Anterior cingulate cortex (tissue), 58 donors: ENCODE data around the gene GPR4.

ENCODE experiments used
- DNase-seq, 58 donors: peaks; one replicate each; lab custom pipeline; 2025; lab: John Stamatoyannopoulos, UW

Gene GPR4

GRCh38 chr19:45591004-45591637, 10.9 kb downstream of the GPR4 start:
- DNase-seq, result peak in 7 of 58 donors; percentile 3 to 15 (median 7)

GRCh38 chr19:45590300-45591003, 11.6 kb downstream of the GPR4 start:
- no peak for DNase-seq

GRCh38 chr19:45589768-45590167, 12.2 kb downstream of the GPR4 start:
- no peak for DNase-seq

- no peak for DNase-seq
These were observed 14.1 kb downstream of the GPR4 start for GRCh38 chr19:45587873-45588272.

- no peak for DNase-seq
These were observed 16.8 kb downstream of the GPR4 start for GRCh38 chr19:45585158-45585577.

- DNase-seq, result peak; percentile 95 to 100 (median 99)
These were observed 17.5 kb downstream of the GPR4 start, which contains the start of gene OPA3 for GRCh38 chr19:45584332-45585157. TSS of gene OPA3 (minus strand) at chr19:45584802. CDS start at chr19:45584764, 38 bp downstream.

- DNase-seq, result peak in 1 of 58 donors; percentile 3
These were observed 20.4 kb downstream of the GPR4 start for GRCh38 chr19:45581576-45581975.

GRCh38 chr19:45578861-45579260, 23.2 kb downstream of the GPR4 start:
- DNase-seq, result peak in 1 of 58 donors; percentile 12

- DNase-seq, result peak in 1 of 58 donors; percentile 13
These were observed 24.7 kb downstream of the GPR4 start for GRCh38 chr19:45577111-45577905.

- no peak for DNase-seq
These were observed 25.3 kb downstream of the GPR4 start for GRCh38 chr19:45576682-45577081.

GRCh38 chr19:45575216-45575615, 26.8 kb downstream of the GPR4 start:
- no peak for DNase-seq

- DNase-seq, result no peak
These were observed 27.5 kb downstream of the GPR4 start for GRCh38 chr19:45574526-45574925.

- DNase-seq, result no peak
These were observed 30.4 kb downstream of the GPR4 start for GRCh38 chr19:45571457-45572220.

GRCh38 chr19:45569619-45570421, 32.2 kb downstream of the GPR4 start:
- DNase-seq, result peak in 25 of 58 donors; percentile 2 to 48 (median 12)

- DNase-seq, result no peak
These were observed 33.3 kb downstream of the GPR4 start for GRCh38 chr19:45568732-45569131.

- DNase-seq, result no peak
These were observed 34.4 kb downstream of the GPR4 start for GRCh38 chr19:45567609-45568008.

- no peak for DNase-seq
These were observed 37.8 kb downstream of the GPR4 start for GRCh38 chr19:45564131-45564780.

GRCh38 chr19:45560686-45561085, 41.3 kb downstream of the GPR4 start:
- no peak for DNase-seq
